Transverse colon (tissue), 4 donors: Measurements from ENCODE around the gene CIAPIN1.

ENCODE experiments used
- POLR2A ChIP-seq: fragments of 450-650 bp; IDR thresholded peaks from one replicate; pipeline ENCODE4 v1.6.1; 2016; ENCODE audit warnings: antibody characterized with exemption, mild to moderate bottlenecking, moderate library complexity
- POLR2AphosphoS5 ChIP-seq, 3 donors: sonication (generic); formaldehyde crosslinking; IDR thresholded peaks; one replicate each; pipeline ENCODE4 v1.6.1; 2016; ENCODE audit warnings: antibody characterized with exemption in 3 of 3
- TF ChIP-seq, protein P1 (sequence below), 5 experiments: fragments of 200-600 bp in 3 of 5; fragments of 450-650 bp in 2 of 5; sonication (generic) in 3 of 5; IDR thresholded peaks; 1 replicate in 2 of 5; 2 replicates in 3 of 5; pipeline ENCODE4 v1.5.1; 2016 to 2017; ENCODE audit warnings: antibody characterized with exemption in 5 of 5, inconsistent platforms in 3 of 5, mild to moderate bottlenecking in 2 of 5, moderate library complexity in 1 of 5

DNA sequence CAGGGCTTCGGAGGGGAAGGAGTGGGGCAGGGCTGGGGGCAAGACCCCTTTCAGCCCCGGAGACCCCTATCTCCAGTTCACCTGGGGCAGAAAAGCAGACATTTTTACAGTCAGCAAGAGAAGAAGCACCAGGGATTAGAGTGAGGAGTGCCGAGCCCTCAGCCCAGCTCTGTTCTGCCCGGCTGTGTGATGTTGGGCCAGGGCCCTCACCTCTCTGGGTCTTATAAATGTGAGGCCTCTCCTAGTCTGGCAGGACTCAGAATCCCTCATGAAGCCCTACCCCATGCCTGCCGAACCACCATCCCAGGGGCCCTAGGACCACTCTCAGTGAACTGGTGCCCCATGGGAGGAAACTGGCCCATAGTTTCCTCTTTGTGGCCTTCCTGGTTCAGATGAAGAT, 62.1 kb downstream of the CIAPIN1 start:
- TF ChIP-seq POLR2A (no peak), POLR2AphosphoS5 (IDR thresholded peaks at IDR 0.05) (no peak)
- TF ChIP-seq, protein P1, sequence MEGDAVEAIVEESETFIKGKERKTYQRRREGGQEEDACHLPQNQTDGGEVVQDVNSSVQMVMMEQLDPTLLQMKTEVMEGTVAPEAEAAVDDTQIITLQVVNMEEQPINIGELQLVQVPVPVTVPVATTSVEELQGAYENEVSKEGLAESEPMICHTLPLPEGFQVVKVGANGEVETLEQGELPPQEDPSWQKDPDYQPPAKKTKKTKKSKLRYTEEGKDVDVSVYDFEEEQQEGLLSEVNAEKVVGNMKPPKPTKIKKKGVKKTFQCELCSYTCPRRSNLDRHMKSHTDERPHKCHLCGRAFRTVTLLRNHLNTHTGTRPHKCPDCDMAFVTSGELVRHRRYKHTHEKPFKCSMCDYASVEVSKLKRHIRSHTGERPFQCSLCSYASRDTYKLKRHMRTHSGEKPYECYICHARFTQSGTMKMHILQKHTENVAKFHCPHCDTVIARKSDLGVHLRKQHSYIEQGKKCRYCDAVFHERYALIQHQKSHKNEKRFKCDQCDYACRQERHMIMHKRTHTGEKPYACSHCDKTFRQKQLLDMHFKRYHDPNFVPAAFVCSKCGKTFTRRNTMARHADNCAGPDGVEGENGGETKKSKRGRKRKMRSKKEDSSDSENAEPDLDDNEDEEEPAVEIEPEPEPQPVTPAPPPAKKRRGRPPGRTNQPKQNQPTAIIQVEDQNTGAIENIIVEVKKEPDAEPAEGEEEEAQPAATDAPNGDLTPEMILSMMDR (IDR thresholded peaks at IDR 0.05), result no peak
